Stimulated activated CD4-positive, alpha-beta T cell treated with anti-CD3 and anti-CD28 coated beads, Interleukin-12 subunit alpha, Interleukin-12 subunit beta, amount 100 ng/mL, for 48 hours (primary cell): ENCODE measurements around the gene EMD.
"Not testable (repeated sequence)": the region's sequence is repeated elsewhere in the genome, so short reads cannot be mapped to it uniquely, and the experiment has no call there.

Experiments
- DNase-seq, 3 donors: peaks; one replicate each; pipeline ENCODE4 v3.0.0-alpha.2; 2020; ENCODE audit warnings: low read depth in 2 of 3, low spot score in 1 of 3

Gene EMD

DNA sequence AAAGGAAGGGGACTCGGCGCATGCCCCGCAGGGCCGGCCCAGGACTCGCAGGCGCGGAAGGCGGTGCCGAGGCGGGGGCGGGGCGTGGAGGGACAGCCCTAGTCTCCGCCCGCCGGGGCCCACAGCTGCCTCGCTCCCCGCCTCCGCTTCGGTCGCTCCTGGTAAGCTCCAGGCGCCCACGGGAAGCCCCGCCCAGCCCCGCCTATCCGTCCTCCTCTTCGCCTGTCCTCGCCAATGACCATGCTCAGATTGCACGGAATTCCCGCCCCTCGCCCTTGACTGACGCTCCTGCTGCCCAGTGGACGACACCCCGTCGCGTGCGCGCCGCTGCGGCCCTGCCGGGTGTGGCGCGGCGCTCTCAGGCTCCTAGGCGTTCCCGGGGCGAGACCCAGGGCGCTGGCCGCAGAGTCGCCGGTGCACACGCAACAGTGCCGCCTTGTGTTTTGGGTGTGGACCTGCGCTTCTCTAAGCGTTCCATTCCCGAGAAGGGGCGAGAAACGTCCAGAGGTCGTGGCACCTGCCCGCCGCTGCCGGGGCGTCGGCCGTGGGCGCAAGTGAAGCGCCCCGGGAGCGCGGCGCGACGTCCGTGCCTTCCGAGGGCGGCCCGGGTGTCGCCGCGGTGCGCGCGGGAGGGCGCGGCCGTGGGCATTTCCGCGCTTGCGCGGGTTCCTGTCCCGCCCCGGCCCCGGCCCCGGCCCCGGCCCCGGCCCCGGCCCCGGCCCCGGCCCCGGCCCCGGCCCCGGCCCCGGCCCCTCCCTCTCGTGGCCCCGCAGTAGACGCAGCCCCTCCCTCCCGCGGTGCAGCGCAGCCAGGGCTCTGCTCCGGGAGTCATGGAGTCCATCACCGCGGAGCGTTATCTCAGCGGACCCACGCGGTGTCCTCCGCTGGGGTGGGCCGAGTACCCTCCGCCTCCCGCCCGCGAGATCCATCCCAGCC lies 11.0 kb downstream of the EMD start:
- not testable (repeated sequence) for DNase-seq

- DNase-seq: not testable (repeated sequence)
Observed at GRCh38 chrX:154396363-154396762, 17.3 kb downstream of the EMD start.

DNA sequence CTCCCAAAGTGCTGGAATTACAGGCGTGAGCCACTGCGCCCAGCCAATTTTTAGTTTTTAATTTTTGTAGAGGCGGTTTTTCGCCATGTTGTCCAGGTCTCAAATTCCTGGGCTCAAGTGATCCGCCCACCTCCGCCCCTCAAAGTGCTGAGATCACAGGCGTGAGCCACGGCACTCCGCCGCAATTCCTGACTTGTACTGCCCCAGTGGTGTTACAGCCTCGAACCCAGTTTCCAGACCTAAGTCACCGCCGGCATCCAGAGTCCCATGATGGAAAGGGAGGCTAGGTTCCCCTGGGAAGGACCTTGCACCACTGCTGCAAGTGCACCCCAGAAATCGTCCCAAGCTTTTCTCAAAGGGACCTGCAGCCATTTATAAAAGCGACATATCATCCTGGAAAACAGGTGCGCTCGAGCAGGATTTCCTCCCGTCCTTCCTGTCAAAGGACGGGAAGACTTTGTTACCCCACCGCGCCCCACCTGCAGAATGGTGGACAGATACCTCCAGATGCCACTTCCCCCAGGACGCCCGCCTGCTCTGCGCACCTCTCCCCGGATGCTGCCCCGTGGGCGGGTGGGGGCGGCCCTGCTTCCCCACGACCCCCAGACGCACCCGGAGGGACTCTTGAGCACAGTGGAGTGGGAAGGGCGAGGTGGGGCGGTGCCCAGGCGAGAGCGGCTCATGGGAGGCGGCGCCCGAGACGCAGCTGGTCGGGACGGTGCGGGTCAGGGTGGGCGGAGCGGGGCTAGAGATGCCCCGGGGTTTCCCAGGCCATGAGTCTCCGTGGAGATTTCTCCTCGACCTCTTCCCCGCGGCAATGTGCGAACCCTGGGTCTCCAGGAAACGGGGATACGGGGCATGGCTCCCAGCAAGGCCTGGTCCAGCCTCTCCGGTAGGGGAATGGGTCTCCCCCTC lies 18.1 kb downstream of the EMD start:
- DNase-seq: peak; percentile 30 to 64 (median 36)

- DNase-seq: peak; percentile 71 to 90 (median 84)
Observed at GRCh38 chrX:154397888-154398667, 19.0 kb downstream of the EMD start, which contains the start of gene RPL10. Gene RPL10, plus strand, starts transcription at chrX:154398377. Its CDS starts 143 bp downstream, at chrX:154398520.

- DNase-seq: peak; percentile 71 to 76 (median 73)
Observed at GRCh38 chrX:154398668-154399526, 19.8 kb downstream of the EMD start.

DNA sequence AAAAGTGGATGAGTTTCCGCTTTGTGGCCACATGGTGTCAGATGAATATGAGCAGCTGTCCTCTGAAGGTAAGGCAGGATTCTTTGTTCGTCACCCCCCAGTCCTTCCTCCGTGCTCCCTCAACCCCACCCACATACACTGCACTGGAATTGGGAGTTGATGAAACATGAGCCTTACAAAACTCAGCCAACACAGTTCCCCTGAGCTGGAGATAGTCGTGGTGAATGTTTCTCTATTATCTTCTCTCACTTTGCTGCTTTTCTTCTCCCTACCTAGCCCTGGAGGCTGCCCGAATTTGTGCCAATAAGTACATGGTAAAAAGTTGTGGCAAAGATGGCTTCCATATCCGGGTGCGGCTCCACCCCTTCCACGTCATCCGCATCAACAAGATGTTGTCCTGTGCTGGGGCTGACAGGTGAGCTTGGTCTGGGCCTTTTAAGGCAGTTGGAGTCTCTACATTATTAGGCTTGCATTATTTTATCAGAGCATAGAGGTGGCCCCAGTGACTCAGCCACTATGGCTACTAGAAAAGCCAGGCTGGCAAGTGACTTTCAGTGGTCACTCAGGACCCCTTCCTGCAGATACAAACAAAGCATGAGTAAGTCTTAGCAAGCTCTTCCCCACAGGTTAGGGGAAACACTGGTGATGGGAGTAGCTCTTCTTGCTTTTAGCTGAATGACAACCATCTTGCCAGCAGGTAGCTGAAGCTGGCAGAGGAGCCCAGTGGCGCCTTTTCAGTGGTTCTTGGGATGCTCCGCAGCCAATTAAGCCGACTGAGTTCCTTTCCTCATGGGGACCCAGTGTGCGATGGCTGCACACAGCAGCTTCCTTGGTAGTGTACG lies 20.7 kb downstream of the EMD start:
- no peak for DNase-seq

DNA sequence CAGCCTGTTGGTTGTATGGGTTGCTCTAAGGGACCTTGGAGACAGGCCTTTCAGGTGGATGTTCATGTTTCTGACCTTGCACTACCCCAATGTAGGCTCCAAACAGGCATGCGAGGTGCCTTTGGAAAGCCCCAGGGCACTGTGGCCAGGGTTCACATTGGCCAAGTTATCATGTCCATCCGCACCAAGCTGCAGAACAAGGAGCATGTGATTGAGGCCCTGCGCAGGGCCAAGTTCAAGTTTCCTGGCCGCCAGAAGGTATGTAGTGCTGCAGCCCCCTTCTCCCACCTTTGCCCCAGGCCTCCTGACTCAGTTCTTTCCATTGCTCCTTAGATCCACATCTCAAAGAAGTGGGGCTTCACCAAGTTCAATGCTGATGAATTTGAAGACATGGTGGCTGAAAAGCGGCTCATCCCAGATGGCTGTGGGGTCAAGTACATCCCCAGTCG lies 21.3 kb downstream of the EMD start:
- not testable (repeated sequence) for DNase-seq

- peak in 1 of 3 donors; percentile 13 for DNase-seq
Observed at GRCh38 chrX:154401045-154401799, 22.1 kb downstream of the EMD start.

DNA sequence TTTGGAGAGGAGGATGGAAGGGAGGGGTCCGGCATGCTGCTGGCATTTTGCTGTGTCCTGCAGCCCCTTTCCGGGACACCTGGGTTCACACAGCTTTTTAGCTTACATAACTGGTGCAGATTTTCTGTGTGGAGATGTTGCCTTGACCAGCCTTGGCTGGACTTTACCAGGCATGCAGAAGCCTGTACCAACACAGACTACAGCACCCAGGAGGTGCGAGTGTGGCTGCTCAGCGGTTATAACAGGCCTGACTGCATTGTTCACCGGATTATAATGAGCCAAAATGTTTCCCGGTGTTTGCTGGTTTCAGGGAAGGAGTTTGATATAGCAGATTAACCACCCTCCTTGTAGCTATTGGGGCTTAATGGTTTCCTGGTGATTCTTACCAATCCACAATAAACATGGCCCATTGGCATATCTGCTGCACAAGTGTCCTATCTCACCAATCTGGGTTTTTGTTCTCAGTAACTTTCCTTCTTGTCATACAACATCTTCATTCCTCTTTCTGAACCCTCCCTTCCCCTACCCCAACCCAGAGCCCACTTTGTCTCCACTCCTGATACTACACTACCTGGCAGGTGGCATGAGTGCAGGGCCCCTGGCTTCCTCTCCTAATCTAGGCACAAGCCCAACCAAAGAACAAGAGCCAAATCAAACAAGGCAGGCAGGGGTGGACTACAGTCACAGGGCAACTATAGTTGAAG lies 23.0 kb downstream of the EMD start:
- no peak for DNase-seq

GRCh38 chrX:154402622-154403127 lies 23.6 kb downstream of the EMD start:
- DNase-seq: no peak

- DNase-seq: no peak
Observed at GRCh38 chrX:154403192-154403591, 24.1 kb downstream of the EMD start.

DNA sequence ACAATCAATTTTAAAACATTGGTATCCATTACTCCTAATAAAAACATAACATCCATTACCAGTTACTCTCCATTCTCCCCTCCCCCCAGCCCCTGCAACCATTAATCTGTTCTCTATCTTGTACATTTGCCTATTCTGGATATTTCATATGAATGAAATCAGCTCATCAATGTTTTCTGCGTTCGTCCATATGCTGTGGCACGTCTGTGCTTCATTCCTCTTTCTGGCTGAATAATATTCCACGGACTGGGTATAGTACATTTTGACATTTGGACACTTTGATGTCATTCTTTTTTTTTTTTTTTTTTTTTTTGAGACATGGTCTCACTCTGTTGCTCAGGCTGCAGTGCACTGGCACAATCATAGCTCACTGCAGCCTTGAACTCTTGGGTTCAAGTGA lies 24.8 kb downstream of the EMD start:
- DNase-seq: no peak

DNA sequence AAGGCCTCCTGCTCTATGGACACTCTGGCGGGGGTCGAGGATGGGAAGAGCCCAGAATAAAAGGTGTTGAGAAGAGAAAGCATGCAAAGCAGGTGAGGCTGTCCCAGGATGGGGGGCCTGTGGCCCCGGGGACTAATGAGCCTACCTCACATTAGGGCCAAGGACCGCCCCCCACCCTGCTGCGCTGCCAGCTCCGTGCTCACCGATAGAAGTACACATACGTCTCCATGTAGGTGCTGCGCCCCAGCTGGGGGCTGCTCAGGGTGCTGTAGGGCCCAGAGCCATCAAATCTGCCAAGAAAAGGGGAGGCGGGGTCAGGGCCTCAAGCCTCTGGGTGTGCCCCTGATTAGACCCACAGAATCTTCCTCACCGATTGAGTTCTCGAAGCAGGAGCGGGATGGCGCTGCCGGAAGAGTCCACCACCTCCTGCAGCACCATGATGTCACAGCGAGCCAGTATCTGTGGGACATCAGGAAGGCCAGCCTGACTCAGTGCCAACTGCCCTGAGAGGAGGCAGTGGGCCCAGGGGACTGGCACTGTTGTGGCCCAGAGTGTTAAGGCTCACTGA lies 25.6 kb downstream of the EMD start:
- no peak for DNase-seq

GRCh38 chrX:154408659-154409221 lies 29.6 kb downstream of the EMD start:
- no peak for DNase-seq

GRCh38 chrX:154409222-154409871 lies 30.3 kb downstream of the EMD start, which contains the start of gene DNASE1L1:
Gene DNASE1L1, minus strand, starts transcription at chrX:154409254. Its CDS starts 3,686 bp downstream, at chrX:154405568.
- DNase-seq: no peak

DNA sequence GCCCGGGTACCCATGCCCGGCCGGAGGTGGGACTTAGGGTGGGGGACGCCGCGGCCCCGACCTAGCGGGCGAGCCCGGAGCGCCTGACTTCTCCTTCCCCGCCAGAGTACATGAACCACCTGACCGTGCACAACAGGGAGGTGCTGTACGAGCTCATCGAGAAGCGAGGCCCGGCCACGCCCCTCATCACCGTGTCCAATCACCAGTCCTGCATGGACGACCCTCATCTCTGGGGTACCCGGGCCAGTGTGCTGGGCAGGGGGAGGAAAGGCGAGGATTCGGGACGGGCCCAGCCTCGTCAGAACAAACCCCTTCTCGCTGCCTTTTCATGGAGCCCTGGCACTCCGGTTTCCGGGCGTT lies 32.9 kb downstream of the EMD start:
- peak in 1 of 3 donors; percentile 24 for DNase-seq
